Gastrocnemius medialis (tissue), 4 donors: Measurements from ENCODE around the gene CERK.

Experiments used
- POLR2A ChIP-seq, 2 donors: fragments of 450-650 bp; IDR thresholded peaks; one replicate each; pipeline ENCODE4 v1.6.1; 2017; ENCODE audit warnings: antibody characterized with exemption in 2 of 2, mild to moderate bottlenecking in 2 of 2, moderate library complexity in 2 of 2
- TF ChIP-seq, protein P1 (sequence below), 5 experiments: fragments of 450-650 bp in 3 of 5; fragments of 200-600 bp in 2 of 5; sonication (generic) in 2 of 5; IDR thresholded peaks in 4 of 5; conservative IDR thresholded peaks in 1 of 5; 1 replicate in 4 of 5; 2 replicates in 1 of 5; pipeline ENCODE4 v1.5.1; 2016 to 2019; ENCODE audit warnings: antibody characterized with exemption in 5 of 5, mild to moderate bottlenecking in 3 of 5, moderate library complexity in 3 of 5

DNA sequence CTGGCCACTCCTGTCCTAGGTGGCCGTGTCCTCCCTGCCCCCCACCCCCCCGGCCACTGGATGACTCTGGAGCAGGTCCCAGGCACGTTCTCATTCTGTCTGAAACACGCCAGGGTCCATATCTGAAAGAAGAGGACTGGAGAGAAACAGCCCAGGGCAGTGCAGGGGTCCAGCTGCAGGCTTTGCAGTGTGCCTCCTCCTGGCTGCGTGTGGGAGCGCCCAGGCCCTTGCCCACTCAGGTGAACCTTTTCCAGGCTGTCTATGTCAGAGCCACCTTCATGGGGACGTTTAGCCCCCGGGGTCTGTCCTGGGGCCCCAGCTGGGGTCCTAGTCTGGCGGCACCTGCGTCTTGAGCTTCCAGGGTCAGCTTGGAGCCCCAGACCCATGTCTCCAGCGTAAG lies 102.3 kb downstream of the CERK start:
- TF ChIP-seq, protein P1, sequence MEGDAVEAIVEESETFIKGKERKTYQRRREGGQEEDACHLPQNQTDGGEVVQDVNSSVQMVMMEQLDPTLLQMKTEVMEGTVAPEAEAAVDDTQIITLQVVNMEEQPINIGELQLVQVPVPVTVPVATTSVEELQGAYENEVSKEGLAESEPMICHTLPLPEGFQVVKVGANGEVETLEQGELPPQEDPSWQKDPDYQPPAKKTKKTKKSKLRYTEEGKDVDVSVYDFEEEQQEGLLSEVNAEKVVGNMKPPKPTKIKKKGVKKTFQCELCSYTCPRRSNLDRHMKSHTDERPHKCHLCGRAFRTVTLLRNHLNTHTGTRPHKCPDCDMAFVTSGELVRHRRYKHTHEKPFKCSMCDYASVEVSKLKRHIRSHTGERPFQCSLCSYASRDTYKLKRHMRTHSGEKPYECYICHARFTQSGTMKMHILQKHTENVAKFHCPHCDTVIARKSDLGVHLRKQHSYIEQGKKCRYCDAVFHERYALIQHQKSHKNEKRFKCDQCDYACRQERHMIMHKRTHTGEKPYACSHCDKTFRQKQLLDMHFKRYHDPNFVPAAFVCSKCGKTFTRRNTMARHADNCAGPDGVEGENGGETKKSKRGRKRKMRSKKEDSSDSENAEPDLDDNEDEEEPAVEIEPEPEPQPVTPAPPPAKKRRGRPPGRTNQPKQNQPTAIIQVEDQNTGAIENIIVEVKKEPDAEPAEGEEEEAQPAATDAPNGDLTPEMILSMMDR (IDR thresholded peaks at IDR 0.05 in 4 of 5, conservative IDR thresholded peaks at IDR 0.05 in 1 of 5), result no peak
- no peak for TF ChIP-seq POLR2A (IDR thresholded peaks at IDR 0.05)
